GM19438 (cell line): Measurements from ENCODE around the gene DUSP28.

ENCODE experiments used
- ATAC-seq: cut with Tn5 transposase; IDR thresholded peaks from one replicate; pipeline ENCODE4 v1.9.1; 2021; ENCODE audit warnings: low read depth; ENCODE audit not compliant: unreplicated experiment

DUSP28 gene

DNA sequence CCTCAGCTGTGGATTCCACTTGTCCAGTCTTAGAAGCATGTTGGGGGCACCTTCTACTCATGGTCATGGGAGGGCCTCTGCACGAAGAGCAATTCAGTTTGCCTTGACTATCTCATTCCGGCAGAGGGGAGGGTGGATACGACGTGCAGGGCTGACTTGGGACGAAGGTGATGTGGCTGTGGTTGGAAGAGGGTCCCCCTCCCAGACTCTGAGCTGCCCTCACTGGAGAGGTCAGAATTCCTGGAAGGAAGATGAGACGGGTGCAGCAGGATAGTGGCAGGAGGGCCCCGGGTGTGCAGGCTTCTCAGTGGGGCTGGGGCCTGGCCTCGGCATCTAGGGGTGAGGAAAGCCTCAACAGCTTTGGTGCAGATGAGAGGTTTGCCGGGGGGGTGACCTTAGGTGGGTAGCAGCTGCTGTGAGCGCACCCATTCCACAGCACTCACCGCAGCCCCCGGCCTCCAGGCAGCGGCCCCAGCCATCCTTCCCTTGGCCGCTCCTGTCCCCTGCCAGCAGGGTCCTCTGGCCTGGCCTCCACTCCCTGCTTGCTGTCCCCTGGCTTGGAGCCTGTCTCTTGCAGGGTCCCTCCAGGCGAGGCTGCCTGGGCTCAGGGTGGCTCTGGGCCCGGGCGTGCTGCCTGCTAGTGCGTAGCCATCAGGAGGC is 11.3 kb downstream of the DUSP28 start:
- no peak for ATAC-seq

DNA sequence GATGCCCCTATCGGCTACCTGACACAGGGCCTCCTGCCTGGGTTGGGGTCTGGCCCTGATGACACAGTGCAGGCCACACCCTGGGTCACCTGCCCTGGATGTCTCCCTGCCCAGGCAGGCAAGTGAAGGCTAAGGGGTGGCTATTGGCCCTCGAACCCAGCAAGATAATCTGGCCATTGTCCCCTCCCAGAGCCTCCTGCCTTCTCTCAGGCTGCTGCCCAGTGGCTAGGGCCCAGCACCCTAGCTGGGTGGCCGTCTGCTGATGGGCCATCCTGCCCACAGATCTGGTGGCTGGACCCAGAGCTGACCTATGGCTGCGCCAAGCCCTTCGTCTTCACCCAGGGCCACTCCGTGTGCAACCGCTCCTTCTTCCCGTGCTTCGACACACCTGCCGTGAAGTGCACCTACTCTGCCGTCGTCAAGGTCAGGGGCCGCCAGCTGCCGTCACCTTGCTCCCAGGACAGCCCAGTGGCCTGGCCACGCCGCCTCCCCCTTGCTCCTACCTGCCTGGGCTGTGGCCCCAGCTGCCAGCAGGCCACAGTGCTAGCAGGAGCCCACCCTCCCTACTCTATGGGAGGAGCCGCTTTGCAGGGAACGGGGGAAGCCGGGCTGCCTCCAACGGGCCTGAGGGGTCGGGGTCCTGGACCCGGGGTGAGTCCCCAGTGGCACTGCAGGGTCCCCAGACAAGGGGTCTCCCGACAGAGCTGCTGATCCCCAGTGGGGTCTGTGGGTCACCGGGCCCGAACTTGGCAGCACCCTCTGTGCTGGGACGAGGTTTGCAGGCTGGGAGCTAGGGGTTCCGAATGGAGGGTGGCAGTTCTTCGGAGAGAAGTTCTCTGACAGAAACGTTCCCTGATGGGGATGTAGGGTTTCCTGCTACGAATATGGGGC is 12.2 kb downstream of the DUSP28 start:
- no peak for ATAC-seq

DNA sequence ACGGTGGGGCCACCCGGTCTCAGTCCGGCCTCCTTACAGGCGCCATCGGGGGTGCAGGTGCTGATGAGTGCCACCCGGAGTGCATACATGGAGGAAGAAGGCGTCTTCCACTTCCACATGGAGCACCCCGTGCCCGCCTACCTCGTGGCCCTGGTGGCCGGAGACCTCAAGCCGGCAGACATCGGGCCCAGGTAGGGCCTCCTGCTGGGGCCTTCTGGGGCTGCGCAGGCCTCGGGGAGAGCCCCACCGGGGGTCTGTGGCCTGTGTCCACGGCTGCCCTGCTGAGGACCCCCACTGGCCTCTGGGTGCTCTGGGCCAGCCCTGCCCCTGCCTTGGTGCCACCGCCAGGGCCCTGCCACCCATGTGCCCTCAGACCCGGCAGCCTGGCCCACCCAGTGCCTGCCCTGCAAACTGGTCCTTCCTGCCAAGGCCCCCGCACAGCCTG is 12.9 kb downstream of the DUSP28 start:
- ATAC-seq, result no peak

DNA sequence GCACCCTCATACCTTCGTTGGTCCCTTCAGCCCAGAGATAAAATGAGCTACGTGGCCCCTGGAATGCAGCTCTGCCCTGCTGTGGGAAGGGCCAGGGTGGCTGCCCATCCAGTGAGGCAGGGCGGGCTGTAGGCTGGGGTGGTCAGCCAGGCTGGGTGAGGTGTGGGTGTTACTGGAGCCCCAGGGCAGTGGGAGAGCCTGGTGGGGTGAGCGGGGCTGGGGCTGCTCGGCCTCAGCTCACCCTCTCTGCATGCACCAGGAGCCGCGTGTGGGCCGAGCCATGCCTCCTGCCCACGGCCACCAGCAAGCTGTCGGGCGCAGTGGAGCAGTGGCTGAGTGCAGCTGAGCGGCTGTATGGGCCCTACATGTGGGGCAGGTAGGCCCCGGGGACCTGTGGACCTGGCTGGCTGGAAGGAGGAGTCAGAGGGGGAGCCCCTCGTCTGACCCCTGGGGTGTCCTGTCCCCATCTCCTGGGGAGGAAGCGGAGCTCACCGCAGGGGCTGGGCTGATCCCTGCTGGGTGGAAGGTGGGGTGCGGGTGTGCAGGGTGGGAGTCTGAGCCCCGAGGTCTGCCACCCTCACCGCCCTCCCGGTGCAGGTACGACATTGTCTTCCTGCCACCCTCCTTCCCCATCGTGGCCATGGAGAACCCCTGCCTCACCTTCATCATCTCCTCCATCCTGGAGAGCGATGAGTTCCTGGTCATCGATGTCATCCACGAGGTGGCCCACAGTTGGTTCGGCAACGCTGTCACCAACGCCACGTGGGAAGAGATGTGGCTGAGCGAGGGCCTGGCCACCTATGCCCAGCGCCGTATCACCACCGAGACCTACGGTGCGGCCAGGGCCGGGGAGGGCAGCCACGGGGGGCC is 13.6 kb downstream of the DUSP28 start:
- no peak for ATAC-seq

DNA sequence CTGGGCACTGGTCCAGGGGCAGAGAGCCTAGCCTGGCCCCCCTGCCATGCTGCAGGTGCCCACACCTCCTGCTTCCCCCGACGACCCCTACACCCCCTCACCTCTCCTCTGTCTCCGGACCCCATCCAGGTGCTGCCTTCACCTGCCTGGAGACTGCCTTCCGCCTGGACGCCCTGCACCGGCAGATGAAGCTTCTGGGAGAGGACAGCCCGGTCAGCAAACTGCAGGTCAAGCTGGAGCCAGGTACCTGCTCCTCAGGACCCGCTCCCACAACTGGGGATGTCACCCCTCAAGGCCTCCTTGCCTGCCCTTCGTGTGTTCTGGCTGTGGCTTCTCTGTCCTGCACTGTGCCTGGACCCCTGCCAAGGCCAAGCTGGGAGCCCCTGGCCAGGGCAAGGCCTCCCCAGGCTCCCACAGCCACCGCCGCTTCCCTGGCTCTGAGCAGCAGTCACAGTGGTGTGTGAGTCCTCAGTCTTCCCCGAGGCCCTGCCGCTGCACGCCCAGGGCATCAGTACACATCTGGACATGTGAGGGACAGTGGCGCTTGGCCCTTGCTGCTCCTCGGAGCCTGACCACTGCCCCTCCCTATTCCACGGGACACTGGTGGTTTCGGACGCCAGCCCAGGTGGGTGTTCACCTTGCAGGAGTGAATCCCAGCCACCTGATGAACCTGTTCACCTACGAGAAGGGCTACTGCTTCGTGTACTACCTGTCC is 14.4 kb downstream of the DUSP28 start:
- no peak for ATAC-seq

DNA sequence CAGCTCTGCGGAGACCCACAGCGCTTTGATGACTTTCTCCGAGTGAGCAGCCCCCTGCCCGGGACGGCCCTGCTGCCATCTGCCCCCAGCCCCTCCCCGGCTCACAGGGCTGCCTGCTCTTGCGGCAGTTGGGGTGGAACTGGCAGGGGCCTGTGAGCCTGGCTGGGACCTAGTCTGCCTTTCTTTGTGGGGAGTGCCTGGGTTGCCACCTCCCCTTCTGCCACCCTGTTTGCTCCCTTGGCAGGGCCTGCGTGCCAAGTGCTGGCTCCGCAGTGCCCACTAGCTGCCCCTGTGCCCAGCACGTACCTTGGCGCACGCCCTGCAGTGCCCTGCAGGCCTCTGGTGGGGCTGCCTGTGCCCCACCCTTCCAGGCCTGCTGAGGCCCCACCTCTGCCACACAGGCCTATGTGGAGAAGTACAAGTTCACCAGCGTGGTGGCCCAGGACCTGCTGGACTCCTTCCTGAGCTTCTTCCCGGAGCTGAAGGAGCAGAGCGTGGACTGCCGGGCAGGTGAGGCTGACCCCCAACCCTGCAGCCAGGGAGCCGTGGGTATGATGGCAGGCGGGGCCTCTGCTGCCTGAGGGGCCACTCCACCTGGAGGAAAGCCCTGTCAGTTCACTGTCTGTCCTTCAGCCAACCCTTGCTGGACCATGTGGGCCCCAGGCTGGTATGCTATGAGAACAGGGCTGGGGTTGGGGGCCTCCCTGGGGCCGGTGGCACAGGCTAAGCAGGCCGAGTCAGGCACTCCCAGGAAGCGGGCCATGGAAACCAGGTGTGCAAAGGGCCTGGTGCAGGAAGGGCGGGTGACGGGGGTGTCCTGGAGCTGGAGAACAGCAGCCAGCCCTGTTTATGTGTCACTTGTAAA is 15.2 kb downstream of the DUSP28 start:
- ATAC-seq, result no peak

DNA sequence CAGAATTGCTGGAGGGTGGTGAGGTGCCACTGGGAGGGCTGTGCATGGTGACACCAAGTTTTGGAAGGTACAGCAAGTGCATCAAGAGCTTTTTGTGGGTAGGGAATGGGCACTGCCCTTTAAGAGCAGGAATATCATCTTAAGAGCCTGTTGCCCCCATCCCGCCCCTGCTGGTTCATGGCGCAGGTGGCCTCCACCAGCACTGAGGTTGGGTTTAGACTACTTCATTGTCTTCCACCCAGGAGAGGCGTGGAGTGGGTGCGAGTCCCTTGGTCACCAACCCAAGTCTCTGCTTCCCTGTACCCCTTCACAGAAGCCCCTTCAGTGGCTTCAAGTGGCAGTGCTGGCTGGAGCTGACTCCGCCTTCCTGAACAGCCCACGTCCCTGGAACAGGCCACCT is 15.9 kb downstream of the DUSP28 start:
- ATAC-seq, result no peak

DNA sequence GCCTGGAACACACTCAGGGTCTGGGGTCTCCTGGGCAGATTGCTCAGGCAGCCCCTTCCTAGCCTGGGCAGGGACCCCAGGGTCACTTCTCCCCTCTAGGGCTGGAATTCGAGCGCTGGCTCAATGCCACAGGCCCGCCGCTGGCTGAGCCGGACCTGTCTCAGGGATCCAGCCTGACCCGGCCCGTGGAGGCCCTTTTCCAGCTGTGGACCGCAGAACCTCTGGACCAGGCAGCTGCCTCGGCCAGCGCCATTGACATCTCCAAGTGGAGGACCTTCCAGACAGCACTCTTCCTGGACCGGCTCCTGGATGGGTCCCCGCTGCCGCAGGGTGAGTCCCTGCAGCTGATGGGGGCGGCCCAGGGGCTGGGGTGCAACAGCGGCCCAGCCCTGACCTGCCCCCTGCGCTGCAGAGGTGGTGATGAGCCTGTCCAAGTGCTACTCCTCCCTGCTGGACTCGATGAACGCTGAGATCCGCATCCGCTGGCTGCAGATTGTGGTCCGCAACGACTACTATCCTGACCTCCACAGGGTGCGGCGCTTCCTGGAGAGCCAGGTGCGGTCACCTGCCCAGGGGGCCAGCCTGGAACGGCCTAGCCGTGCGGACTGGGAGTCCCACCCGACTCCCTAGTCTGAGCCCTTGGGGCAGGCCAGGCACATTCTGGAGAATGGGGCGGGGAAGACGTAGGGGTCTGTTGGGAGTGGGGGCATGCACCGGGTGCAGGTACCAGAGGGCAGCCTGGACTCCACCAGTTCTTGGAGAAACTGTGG is 16.5 kb downstream of the DUSP28 start:
- ATAC-seq, result no peak

DNA sequence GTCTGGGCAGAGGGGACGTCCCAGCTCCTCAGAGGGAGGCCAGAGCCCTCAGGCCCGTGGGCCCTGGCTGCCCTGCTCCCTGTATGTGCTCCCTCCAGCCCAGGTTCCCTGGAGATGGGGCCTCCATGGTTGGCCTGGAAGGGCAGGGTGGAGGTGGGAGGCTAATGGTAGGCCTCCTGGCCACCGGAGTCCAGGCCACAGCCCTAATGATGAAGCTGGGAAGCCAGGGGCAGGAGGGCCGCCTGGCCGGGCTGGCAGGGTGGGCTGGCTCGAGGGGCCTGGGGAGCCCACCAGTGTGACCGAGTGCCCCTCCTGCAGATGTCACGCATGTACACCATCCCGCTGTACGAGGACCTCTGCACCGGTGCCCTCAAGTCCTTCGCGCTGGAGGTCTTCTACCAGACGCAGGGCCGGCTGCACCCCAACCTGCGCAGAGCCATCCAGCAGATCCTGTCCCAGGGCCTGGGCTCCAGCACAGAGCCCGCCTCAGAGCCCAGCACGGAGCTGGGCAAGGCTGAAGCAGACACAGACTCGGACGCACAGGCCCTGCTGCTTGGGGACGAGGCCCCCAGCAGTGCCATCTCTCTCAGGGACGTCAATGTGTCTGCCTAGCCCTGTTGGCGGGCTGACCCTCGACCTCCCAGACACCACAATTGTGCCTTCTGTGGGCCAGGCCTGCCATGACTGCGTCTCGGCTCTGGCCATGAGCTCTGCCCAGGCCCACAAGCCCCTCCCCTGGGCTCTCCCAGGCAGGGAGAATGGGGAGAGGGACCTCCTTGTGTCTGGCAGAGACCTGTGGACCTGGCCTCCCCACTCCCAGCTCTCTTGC is 17.3 kb downstream of the DUSP28 start:
- no peak for ATAC-seq

DNA sequence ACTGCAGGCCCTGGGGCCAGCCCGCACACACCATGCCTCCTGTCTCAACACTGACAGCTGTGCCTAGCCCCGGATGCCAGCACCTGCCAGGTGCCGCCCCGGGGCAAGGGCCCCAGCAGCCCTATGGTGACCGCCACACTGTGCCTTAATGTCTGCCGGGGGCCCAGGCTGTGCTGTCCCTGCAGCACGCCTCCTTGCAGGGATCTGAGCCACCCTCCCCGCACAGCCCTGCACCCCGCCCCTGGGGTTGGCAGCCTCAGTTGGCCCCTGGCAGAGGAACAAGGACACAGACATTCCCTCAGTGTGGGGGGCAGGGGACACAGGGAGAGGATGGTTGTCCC is 17.9 kb downstream of the DUSP28 start:
- no peak for ATAC-seq

DNA sequence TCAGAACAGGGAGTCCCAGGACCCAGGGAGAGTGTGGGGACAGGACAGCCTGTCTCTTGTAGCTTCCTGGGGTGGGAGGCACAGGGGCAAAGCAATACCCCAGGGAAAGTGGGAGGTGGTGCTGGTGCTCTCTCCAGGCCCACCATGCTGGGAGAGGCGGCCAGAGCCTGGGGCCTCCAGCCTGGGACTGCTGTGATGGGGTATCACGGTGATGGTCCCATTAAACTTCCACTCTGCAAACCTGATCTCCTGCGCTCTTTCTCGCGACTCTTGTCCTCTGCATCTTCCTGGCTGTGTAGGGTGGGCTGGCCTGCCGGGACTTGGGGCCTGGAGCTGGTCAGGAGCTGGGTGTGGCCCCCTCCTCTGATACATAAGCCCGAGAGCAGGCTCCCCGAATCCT is 18.3 kb downstream of the DUSP28 start:
- ATAC-seq, result no peak

DNA sequence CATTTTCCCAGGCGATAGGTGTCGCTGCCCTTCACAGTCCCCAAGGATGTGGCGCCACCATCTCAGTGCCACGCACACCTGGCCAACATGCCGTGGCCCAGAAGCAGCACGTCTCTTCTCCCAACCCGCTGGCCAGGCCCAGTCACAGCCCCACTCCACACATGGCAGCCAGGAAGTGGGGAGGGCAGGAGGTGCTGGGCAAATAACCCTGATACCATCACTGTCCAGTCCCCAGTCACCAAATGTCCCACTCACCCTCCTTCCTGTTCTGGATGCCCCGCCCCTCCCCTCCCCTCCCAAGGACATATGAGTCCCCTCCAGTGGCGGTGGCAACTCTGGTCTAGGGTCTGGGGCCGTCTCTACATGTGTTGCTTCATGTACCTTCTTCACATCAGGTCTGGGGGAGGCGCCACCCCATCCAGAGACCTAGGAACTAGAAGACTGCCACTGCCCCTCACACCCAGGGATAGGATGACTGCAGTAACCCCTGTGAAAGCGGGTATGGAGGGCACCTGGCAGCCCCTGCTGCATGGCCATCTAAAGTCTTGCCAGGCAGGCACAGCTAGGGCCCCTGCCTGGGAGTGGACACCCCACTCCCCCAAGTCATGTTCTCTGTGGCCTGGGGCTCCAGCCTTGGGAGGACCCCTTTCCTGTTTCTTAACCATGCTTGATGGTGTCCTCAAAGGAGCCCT is 19.1 kb downstream of the DUSP28 start:
- ATAC-seq, result no peak

DNA sequence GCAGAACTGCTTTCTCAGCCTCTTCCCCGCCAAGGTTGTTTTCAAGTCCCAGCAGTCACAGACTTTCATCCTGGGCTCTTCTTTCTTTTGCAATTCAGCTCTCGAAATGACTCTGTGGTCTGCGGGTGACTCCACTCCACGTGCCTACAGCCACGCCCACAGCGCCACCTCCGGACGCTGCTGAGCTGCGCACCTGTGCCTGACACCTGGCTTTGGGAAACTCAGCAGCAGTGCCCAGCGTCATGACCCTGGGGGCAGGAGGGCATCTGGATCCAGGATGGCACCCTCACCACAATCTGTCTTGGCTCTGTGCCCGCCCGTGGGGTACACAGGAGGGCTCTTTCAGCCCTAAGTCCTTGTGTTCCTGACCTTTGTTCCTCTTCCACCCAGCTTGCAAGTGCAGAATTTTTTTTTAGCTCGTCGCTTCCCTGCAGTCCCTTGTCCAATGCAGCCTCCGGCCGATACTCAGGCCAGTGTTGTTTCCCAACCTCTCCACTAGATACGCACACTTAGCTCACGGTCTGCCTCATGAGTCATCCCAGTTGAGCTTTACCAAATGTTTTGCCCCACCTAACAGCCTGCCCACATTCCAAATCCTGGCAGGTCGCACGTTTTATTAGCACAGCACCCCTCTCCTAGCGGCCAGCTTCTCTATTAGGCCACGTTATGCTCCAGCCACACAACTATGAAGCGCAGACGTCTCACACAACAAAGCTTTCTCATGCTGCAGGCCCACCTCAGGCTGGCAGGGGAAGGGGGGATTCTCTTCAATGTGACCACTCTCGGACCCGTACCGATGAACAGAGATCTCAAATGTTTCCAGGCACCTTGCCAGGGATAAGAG is 19.8 kb downstream of the DUSP28 start:
- ATAC-seq, result peak; percentile 40

DNA sequence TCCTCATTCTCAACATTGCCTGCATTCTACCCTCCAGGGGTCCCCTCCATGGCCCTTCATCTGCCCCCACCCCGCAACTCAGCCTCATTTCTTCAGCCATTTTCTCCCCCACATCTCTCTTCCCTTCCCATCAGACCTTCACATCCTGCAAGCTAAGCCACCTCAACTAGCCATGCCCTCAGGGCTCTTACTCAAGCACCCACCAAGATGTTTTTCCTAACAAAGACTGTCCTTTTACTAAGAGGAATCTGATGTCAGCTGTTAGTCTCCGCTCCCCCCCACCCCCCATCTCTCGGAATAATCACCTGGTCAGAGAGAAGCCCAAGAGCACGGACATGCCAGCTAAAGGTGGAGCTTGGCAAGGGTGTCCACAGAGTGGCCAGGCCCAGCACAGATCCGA is 21.7 kb downstream of the DUSP28 start:
- ATAC-seq, result no peak

DNA sequence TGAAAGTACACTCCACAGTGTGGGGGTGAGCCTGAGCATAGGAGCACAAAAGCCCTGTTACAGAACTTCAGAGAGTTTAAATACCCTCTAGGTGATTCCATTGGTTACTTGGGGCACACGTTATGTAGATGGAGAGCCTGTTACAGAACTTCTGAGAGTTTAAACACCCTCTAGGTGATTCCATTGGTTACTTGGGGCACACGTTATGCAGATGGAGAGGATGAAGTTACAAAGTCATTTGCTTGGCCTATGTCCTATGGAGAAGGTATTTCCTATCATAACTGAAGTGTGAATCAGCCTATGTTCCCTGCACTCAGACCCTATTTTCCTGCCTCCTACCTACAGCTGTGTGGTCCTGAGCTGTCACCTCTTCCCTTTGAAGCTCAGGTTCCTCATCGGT is 22.6 kb downstream of the DUSP28 start:
- ATAC-seq, result no peak

DNA sequence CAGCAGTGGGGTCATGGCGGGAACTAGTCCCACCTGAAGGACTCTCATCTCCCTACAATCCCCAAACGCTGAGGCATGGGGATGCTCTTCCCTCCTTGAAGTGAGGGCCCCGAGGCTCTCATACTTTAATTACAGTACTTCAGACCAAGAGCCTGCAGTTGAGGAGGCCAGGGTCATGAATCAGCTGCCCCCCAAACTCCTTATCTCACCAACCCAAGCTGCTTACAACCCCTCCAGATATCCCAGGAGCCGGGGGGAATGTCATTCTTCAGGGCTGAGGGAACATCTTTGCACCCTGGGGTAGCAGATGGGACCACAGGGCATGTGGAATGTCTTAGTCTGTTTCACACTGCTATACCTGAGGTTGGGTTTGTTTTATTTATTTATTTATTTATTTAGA is 23.6 kb downstream of the DUSP28 start:
- no peak for ATAC-seq
